Stimulated activated CD4-positive, alpha-beta T cell treated with anti-CD3 and anti-CD28 coated beads, Interleukin-1b, Interleukin-23, amount 100 ng/mL, for 24 hours (primary cell): ENCODE measurements around the gene CPZ.
"Not testable (repeated sequence)": the region's sequence is repeated elsewhere in the genome, so short reads cannot be mapped to it uniquely, and the experiment has no call there.

Source experiments
- DNase-seq, 4 experiments: peaks; one replicate each; pipeline ENCODE4 v3.0.0-alpha.2; 2020; ENCODE audit warnings: low read depth in 4 of 4, low spot score in 1 of 4

CPZ gene

GRCh38 chr4:8649631-8650361 is 57.2 kb downstream of the CPZ start:
- no peak for DNase-seq

GRCh38 chr4:8651661-8652180 is 59.2 kb downstream of the CPZ start:
- no peak for DNase-seq

DNA sequence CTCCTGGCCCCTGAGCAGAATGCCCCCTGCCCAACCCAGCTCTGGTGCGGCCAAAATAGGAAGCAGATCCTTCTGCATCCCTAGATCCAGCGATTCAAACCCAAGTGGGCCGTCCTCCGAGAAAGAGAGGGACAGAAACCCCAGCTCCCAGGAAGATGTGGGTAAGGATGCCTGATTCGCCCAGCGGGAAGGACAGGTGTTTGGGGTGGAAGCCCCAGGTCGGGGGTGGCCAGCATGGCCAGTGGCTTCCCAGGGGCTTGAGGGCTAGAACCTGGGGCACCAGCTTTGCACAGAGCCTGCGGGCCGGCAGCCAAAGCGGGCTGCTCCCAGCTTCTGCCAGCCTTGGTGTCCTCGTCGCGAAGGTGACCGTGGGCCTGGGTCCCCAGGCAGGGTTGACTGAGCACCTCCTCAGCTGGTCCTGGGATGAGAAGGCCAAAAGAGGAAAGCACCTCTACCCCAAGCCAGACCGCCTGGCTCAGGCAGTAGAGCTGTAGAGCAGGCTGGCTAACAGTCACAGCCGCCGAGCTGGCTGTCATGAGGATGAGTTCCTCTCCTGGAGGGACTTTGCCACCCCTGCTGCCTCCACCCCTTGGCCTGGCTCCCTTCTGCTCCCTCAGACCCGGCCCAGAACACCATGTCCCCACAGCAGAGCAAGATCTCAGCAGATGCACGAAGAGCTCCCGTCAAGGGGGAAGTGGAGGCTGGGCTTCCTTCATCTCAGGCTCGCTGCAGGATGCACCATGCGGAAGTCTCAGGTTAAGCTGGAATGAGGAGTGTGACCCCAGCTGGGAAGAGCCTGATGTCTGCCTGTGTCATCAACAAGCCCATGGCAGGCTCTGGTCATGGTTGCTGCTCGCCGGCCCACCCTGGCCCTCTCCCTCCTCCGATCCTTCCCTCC is 59.9 kb downstream of the CPZ start:
- no peak for DNase-seq

GRCh38 chr4:8653326-8654000 is 60.9 kb downstream of the CPZ start:
- no peak for DNase-seq

- DNase-seq: not testable (repeated sequence)
These were observed 61.6 kb downstream of the CPZ start for GRCh38 chr4:8654139-8654538.

DNA sequence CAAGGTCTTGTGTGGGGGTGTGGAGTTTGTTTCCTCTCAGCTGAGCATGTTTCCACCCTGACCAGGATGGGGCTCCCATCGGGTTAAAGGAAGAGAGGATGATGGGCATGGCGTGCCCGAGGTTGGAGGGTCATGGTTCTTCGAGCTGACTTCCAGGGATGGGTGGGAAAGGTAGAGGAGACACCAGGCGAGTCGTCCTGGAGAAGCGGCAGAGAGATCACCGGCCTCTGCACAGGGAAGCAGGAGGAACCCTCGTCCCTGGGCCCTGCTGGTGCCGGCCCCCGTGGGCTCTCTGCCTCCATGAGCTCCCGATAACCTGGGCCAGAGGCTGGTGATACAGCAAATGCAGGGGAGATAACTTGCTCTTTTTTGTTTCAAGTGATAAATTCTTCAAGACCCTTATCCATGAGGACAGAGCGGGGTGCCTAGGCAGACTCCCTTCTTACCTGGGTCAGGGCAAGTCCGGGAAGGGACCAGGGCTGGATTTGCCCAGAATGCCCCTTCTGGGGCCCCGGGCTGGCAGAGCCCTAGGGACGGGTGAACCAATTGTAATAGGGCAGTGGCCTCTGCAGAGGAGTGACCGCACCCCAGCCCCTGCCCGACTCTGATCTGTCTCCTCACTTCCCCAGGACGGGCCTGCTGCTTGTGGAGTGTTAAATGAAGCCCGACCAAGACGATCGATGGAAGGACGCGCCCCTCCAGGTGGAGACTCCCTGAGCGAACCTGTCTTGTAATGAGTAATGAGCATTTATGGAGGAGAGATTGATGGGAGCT is 63.0 kb downstream of the CPZ start:
- DNase-seq: no peak

GRCh38 chr4:8656185-8656517 is 63.6 kb downstream of the CPZ start:
- DNase-seq: no peak

GRCh38 chr4:8656711-8657380 is 64.3 kb downstream of the CPZ start:
- DNase-seq: no peak

GRCh38 chr4:8657381-8658088 is 65.0 kb downstream of the CPZ start:
- DNase-seq: no peak

- no peak for DNase-seq
These were observed 70.2 kb downstream of the CPZ start for GRCh38 chr4:8662776-8663175.

- no peak for DNase-seq
These were observed 71.7 kb downstream of the CPZ start for GRCh38 chr4:8664031-8664805.

- no peak for DNase-seq
These were observed 72.4 kb downstream of the CPZ start for GRCh38 chr4:8664976-8665375.

- DNase-seq: no peak
These were observed 73.1 kb downstream of the CPZ start for GRCh38 chr4:8665406-8666360.

GRCh38 chr4:8666581-8666980 is 74.0 kb downstream of the CPZ start:
- no peak for DNase-seq
